ENCODE data around the gene TCOF1.

TCOF1 gene

GRCh38 chr5:150350524-150351344, 6.8 kb upstream of the TCOF1 start:
- DNase-seq = peak; percentile 62

DNA sequence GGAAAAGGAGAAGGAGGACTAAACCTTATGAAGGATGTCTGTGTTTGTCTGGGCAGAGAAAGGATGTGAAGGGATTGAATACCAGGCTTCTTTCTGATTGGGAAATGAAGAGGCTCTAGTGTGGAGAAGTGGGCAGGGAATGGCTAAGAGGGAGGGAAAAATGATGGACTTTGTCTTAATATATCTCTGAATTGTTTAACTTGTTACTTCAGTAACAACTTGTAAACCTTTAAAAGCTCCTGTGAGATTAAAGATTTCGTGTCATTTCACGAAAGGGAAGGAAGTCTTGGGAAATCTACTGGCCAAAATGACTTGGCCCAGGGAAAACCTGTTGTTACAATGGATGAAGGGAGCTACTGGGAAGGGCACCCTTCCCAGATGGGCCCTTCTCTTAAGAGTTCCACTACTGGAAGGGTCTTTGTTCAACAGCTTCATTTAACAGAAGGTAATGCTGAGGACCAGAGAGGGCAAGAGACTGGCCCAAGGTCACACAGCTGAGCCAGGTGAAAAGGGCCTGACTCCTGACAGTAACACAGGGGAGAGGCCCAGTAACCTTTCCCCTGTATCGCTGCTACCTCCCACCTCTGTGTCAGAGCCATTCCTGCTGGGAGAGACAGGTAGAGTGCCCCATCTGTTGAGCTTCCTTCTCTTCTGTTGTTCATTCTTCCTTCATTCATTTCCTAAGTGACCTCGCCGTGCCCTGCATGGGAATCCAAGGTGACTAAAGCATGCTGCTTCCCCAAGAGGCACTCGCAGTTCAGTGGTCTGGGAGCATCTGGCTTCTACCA, 5.1 kb upstream of the TCOF1 start:
- no peak for DNase-seq

DNA sequence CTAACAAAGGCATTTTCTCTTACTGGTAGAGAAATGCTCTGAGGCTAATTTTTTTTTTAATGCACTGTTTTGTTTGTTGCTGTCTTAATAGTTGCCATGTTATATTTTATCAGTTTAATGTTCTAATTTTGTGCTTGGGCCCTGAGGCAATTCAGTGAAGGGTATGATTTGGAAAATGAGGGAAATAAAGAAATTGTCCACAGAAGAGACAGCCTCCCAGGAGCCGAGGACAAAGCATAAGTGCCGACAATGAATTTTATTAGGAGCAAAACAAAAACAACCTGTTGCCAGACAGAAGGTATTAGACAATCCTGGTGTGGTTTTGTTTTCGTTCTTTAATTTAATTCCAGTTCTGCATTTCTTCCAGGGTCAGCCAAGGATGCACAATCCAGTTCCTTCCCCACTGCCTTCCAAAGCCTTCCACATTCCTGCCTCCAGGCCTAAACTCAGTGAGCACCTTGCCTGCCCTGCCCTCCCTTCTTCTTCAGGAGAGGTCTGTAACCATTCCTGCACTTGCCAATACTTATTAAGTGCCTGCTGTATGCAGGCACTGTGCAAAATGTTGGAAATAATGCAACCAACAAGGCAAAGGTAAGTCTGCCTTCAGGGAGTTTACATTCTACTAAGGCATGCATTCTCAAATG, 4.3 kb upstream of the TCOF1 start:
- DNase-seq = no peak

DNA sequence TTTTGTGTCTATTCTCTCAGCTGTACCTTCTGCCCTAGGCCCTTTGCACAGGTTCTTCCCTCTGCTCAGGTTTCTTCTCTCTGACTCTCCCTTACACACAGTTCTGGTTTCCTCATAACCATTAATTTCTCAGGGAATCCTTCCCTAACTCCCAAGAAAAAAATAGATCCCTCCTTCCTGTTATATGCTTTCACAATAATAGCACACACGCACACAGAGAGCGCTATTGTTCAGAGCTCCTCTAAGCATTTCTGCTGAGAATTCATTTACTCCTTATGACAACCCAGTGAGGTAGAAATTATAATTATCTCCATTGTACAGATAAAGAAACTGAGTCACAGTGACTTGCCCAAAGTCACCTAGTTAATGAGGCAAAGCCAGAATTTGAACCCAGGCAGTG, 1.7 kb upstream of the TCOF1 start:
- no peak for DNase-seq

DNA sequence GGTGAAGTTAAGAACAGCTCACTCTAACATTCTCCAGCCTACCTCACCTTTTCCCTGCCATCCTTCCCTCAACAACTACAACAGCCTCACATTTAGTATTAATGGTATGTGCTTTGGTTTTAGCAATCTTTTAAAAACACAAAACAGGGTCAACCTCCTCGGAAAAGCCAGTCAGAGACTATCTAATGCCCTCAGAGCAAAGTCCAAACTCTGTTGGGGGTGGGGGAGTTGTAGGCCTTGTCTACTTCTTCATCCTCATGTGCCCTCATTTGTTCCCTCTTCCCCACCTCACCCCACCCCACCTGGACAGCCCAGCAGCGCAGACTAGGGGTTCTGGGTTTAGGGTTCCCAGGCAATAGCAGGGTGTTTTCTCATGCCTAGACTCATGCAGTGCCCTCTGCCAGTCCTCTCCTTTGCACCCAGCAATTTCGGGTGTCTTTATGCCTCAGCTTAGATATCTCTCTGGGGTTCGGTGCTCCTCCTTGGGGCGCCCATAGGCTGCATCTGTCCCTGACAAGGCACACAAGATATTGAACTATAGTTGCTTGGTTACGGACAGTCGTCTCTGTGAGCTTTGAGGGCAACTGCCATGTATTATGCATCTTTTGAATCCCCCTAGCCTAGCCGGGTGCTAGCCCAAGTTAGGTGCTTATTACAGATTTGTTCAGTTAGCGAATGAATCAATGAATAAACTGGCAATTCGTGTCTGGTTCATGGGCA, 762 bp upstream of the TCOF1 start:
- no peak for DNase-seq

- DNase-seq = no peak
Measured at GRCh38 chr5:150358261-150359095, 981 bp downstream of the TCOF1 start.

DNA sequence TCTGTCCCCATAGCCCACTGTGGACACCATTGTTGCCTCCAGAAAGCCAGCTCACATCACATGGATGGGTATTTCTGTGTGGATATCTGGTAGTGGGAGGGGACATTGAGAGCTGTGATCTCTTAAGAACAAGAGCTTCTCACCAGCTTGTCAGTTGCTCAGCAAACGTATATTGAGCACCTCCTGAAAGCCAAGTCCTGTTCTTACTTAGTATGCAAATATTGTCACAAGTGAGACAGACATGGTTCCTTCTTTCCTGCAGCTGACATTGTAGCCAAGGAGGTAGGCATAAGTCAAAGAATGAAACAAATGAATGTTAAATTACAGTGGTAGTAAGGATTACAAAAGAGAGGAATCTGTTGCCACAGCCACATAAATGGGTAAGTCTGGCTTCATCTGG, 3.8 kb downstream of the TCOF1 start:
- no peak for DNase-seq

DNA sequence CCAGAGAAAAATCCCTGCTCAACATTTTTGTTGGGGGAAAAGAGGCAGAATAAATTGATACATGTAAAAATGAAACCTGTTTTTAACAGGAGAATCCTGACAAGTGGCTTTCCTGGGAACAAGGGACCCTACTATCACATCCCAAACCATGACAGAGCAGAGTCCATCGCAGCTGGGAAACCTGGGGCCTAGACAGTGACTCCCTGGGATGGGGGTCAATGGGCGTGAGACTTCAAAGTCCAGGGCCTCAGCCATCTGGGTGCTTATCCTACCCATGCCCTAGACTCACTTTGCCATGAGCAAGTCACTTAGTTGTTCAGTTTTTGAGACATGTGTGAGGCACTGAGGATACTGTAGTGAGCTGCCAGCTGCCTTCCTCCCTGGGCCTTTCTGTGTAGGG, 5.7 kb downstream of the TCOF1 start:
- no peak for DNase-seq

GRCh38 chr5:150364004-150364403, 6.5 kb downstream of the TCOF1 start:
- DNase-seq = no peak

- DNase-seq = no peak
Measured at GRCh38 chr5:150368526-150368925, 11.0 kb downstream of the TCOF1 start.

- DNase-seq = no peak
Measured at GRCh38 chr5:150372639-150373038, 15.1 kb downstream of the TCOF1 start.

- no peak for DNase-seq
Measured at GRCh38 chr5:150374651-150375050, 17.2 kb downstream of the TCOF1 start.

- peak; percentile 68 for DNase-seq
Measured at GRCh38 chr5:150376799-150377771, 19.6 kb downstream of the TCOF1 start.

DNA sequence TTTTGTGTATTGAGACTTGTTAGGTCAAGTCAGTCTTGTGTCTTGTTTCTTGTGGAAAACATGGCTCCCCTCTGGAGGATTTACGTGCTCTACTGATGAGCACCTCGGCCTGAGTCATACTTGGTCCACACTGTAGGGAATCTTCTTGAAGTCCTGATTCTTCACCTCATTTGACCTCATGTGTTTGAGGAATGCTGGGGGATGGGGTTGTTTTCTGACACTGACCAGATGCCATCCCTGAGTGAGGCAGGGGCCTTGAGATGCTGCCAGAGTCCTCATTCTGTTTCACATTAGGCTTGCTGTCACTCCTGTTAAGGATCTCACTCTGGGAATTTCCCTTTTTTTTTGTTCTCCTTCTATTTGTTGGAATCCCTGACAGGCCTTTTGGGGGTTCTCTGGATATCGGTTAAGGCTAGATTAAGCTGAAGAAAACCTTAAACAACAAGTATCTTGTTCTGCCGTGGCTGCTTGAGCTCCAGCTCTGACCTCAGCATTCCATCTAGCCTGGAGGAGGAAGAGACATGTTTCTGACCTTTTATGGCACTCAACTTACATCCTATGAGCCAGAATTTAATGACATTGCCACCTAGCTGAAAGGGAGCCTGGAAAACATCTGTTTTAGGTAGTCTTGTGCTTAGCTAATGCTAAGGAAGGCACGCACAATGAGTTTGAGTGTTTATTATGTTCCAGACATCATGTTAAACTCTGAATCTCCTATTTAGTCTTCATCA, 20.6 kb downstream of the TCOF1 start:
- DNase-seq = peak; percentile 98

- no peak for DNase-seq
Measured at GRCh38 chr5:150384701-150385100, 27.2 kb downstream of the TCOF1 start.

GRCh38 chr5:150386024-150386855, 28.7 kb downstream of the TCOF1 start:
- no peak for DNase-seq

DNA sequence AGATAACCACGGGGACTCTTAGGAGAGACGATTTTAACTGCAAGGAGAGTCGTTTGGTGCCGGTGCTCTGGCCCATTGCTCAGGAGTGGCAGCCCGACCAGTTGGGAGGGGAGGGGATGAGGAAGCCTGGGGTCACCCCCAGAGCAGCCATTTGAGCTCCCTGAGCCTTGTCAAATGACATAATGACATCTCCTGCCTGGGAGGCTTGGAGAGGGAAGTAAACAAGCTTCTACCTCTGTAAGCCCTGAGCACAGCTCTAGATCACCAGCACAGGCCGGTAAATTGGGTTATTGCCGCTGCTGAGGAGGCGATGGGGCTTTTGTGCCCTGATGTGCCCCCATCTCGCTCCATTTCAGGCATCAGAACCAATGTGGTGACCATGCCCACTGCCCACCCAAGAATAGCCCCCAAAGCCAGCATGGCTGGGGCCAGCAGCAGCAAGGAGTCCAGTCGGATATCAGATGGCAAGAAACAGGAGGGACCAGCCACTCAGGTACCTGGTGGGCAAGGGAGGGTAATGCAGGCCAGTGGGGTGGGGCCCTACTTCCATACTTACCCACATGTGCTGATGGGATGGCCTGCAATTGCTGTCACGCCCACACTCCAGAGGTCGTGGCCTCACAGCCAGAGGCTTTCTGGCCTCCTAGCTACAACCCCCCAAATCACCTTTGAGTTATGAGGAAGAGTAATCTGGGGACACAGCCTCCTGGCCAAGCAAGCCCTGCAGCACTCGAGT, 32.2 kb downstream of the TCOF1 start:
- DNase-seq = no peak

DNA sequence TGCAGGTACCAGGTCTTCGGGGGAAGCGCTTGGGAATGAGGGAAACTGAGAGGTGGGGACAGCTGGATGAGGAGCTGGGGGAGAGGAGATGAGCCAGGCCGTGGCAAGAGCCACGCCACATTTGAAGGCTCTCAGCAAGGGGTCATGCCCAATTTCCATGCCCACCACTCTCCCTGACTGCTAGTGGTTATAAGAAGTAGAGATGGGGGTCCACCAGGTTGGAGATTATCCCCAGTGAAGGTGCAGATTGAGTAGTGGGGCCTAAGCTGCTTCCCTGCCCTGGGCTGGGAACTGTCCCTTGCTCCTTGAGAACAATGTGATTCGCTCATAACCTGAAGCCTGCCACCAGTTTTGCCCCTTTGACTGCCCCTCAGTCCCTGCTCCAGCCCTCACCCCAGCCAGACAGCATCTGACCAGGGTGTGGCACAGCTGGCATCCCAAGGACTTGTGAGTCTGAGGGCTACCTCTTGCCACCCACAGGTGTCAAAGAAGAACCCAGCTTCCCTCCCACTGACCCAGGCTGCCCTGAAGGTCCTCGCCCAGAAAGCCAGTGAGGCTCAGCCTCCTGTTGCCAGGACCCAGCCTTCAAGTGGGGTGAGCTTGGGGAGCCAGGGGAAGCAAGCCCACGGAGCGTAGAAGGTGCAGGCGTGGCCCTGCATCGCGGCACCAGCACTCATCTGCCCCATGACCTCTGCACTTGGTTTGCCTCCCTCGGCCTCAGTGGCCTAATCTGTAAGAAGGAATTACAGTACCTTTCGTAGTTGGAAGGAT, 33.8 kb downstream of the TCOF1 start:
- no peak for DNase-seq
